GM12878 (cell line): ENCODE results near the gene CACNA1I.

Source experiments
- BHLHE40 ChIP-seq, 2 experiments: fragments of 450-650 bp in 1 of 2; IDR thresholded peaks; 2 replicates each; pipeline ENCODE4 v1.6.1; 2011 to 2017; ENCODE audit warnings: low read depth in 2 of 2, borderline replicate concordance in 1 of 2, improper control_type of control experiment in 1 of 2, low read length in 1 of 2, mild to moderate bottlenecking in 1 of 2
- CBFB ChIP-seq: IDR thresholded peaks from 2 replicates; pipeline ENCODE4 v1.6.1; 2016; ENCODE audit warnings: antibody characterized with exemption, low read depth
- CREB1 ChIP-seq: IDR thresholded peaks from 2 replicates; pipeline ENCODE4 v1.6.1; 2012; ENCODE audit warnings: low read depth, mild to moderate bottlenecking, inconsistent platforms
- POLR2A ChIP-seq: IDR thresholded peaks from 2 replicates; pipeline ENCODE4 v1.6.1; 2011; ENCODE audit warnings: low read depth, mild to moderate bottlenecking, low read length
- POLR2AphosphoS5 ChIP-seq: IDR thresholded peaks from 2 replicates; pipeline ENCODE4 v1.6.1; 2011; ENCODE audit warnings: mild to moderate bottlenecking, low read length, inconsistent platforms
- RELA ChIP-seq: fragments of 450-650 bp; IDR thresholded peaks from 2 replicates; pipeline ENCODE4 v1.8.0; 2014; ENCODE audit warnings: borderline replicate concordance; ENCODE audit not compliant: partially characterized antibody
- RFX5 ChIP-seq: IDR thresholded peaks from 2 replicates; pipeline ENCODE4 v1.6.1; 2011; ENCODE audit warnings: low read depth, low read length, improper control_type of control experiment
- SMC3 ChIP-seq: IDR thresholded peaks from 2 replicates; pipeline ENCODE4 v1.6.1; 2011; ENCODE audit warnings: low read length, improper control_type of control experiment, borderline replicate concordance
- TAF1 ChIP-seq: IDR thresholded peaks from 2 replicates; pipeline ENCODE4 v1.6.1; 2011; ENCODE audit warnings: mild to moderate bottlenecking, low read depth, low read length, borderline replicate concordance
- YBX1 ChIP-seq: fragments of 450-650 bp; IDR thresholded peaks from 2 replicates; pipeline ENCODE4 v1.6.1; 2016; ENCODE audit warnings: antibody characterized with exemption
- ZNF274 ChIP-seq: IDR thresholded peaks from one replicate; pipeline ENCODE4 v1.8.0; 2011; ENCODE audit not compliant: insufficient read length, insufficient read depth
- TF ChIP-seq, protein P1 (sequence below), 3 experiments: IDR thresholded peaks in 2 of 3; conservative IDR thresholded peaks in 1 of 3; 2 replicates each; pipeline ENCODE4 v1.5.1; 2011; ENCODE audit warnings: low read depth in 3 of 3, low read length in 3 of 3, mild to moderate bottlenecking in 3 of 3, control low read depth in 2 of 3, moderate library complexity in 2 of 3, inconsistent platforms in 1 of 3, mixed read lengths in 1 of 3; ENCODE audit not compliant: control insufficient read depth in 2 of 3, insufficient read depth in 1 of 3; ENCODE audit errors: extremely low read depth in 1 of 3
- TF ChIP-seq, protein P2 (sequence below): IDR thresholded peaks from 2 replicates; pipeline ENCODE4 v1.6.1; 2012; ENCODE audit warnings: low read depth, low read length, improper control_type of control experiment

DNA sequence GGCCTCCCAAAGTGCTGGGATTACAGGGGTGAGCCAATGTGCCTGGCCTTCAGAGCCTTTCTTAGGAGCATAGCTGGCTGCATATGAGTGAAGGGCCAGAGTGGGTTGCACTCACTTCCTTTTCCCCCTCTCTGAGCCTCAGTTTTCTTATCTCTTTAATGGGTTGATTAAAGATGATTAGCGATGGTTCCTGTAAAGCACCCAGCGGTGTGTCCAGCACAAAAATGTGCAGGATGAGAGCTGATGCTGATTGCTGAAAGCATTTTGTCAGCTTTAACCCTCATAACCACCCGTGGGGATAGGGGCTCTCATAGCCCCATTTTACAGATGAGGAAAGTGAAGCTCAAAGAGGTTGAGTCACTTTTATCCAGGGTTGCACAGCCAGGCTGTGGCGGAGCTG lies 5.5 kb downstream of the CACNA1I start:
- TF ChIP-seq ZNF274 (no peak), POLR2A (no peak), POLR2AphosphoS5 (no peak), BHLHE40 (IDR thresholded peaks at IDR 0.05; ENCODE audit: borderline replicate concordance in 1 of 2, low read depth in 2 of 2, low read length in 1 of 2) (no peak), TAF1 (no peak), YBX1 (no peak), SMC3 (no peak), RFX5 (no peak), CREB1 (no peak), CBFB (no peak), RELA (no peak)
- TF ChIP-seq, protein P1, sequence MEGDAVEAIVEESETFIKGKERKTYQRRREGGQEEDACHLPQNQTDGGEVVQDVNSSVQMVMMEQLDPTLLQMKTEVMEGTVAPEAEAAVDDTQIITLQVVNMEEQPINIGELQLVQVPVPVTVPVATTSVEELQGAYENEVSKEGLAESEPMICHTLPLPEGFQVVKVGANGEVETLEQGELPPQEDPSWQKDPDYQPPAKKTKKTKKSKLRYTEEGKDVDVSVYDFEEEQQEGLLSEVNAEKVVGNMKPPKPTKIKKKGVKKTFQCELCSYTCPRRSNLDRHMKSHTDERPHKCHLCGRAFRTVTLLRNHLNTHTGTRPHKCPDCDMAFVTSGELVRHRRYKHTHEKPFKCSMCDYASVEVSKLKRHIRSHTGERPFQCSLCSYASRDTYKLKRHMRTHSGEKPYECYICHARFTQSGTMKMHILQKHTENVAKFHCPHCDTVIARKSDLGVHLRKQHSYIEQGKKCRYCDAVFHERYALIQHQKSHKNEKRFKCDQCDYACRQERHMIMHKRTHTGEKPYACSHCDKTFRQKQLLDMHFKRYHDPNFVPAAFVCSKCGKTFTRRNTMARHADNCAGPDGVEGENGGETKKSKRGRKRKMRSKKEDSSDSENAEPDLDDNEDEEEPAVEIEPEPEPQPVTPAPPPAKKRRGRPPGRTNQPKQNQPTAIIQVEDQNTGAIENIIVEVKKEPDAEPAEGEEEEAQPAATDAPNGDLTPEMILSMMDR (IDR thresholded peaks at IDR 0.05 in 2 of 3, conservative IDR thresholded peaks at IDR 0.05 in 1 of 3; ENCODE audit: control insufficient read depth in 2 of 3, extremely low read depth in 1 of 3, insufficient read depth in 1 of 3, low read depth in 3 of 3, low read length in 3 of 3) = no peak
- TF ChIP-seq, protein P2, sequence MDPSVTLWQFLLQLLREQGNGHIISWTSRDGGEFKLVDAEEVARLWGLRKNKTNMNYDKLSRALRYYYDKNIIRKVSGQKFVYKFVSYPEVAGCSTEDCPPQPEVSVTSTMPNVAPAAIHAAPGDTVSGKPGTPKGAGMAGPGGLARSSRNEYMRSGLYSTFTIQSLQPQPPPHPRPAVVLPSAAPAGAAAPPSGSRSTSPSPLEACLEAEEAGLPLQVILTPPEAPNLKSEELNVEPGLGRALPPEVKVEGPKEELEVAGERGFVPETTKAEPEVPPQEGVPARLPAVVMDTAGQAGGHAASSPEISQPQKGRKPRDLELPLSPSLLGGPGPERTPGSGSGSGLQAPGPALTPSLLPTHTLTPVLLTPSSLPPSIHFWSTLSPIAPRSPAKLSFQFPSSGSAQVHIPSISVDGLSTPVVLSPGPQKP = no peak
